Measurements from ENCODE around the gene ZSCAN29. TPM values are rescaled to one million over a fixed set of nuclear protein-coding genes. Genes with fewer than 3 reads are reported as not detected.

Gene ZSCAN29
- polyA plus RNA-seq (2013, experiment 1 of 2): 25.1 TPM
- 20.2 TPM for polyA plus RNA-seq (2013, experiment 2 of 2)

DNA sequence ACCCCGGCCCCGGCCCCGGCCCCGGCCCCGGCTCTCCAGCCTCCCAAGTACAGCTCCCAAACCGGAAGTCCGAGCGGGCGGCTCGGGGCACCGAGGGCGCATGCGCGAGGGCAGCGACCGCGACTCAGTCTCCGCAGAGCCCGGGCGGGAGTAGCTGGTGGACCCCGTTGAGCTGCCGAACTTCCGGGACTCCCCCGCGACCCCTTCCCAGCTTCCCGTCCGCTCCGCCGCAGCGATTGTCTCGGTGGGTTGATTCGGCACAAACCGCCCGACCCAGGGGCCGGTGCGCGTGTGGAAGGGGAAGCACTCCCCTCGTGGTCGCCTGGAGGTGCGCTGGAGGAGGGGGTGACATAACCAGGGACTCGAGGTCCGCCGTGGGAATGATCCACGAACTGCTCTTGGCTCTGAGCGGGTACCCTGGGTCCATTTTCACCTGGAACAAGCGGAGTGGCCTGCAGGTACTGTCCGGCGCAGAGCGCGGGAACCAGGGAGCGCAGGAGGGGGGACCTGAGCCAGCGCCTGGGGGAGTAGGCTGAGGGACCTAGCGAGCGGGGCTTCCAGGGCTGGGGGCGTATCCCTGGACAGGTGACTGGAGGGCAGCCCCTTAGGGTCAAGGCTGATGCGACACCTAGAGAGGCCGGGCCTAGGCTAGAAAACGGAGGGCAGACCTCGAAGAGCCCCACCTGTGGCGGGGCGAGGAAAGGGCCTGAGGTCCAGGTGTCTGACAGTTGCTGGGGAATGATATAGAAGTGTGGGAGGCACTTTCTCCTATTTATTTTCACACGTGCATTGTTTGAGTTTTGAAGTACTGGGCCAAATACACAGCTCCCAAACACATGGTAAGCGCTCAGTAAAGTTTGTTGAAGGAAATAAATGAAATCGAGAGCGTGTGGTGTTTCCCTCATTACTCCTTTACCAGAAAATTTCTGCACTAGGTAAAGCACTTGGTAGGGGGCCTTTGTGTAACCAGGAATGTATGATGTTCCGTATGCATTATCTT, at the start of gene ZSCAN29, which contains the start of gene TUBGCP4:
TSS of gene ZSCAN29 (minus strand) at position 69 of the 1,000 bp plus-strand sequence. CDS start 1,130 bp downstream, outside the sequence.
TSS of gene TUBGCP4 (plus strand) at position 127 of the 1,000 bp plus-strand sequence. CDS start at position 381, 254 bp downstream.
- Histone ChIP-seq H3K4me3 (ENCODE audit: extremely low read depth, insufficient read depth, low read length, poor library complexity, severe bottlenecking) (peak within 1 kb of the TSS; percentile 83), H3K27ac (ENCODE audit: low read depth, low read length, severe bottlenecking) (peak within 1 kb of the TSS; percentile 48), H3K9me3 (ENCODE audit: control insufficient read depth, low read length) (no peaks in the 10 kb centered on the region), H3K4me1 (ENCODE audit: control insufficient read depth, insufficient read depth, low read length, poor library complexity, severe bottlenecking) (peaks cover 8% of the 10 kb centered on the region), H3K36me3 (ENCODE audit: control insufficient read depth, insufficient read depth, low read length) (peaks cover 36% of the 10 kb centered on the region)
- WGBS, 2 experiments (ENCODE audit: insufficient coverage in 2 of 2): 0 to 1% methylated on average over 47 to 58 of the region's 66 CpGs

DNA sequence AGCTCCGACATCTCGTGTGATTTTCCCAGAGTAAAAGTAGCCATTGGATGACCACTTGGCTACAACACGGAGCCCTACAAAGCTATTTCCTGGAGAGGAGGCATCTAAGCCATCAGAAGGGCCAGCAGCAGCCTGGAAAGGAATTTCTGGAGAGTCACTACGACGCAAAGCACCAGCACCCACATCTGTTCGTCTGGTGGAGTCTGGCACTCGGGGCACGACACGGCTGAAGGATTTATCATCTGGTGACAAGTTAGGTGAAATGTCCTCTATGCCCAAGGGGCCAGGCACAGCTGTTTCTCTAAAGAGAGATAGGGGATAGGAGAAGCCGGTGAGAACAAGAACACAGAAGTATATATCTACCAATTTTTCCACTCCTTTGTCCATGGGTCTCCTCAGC, 49.6 kb upstream of the ZSCAN29 start:
- 91 to 98% methylated on average over 9 of the region's 10 CpGs for WGBS, 2 experiments (ENCODE audit: insufficient coverage in 2 of 2)
- H3K9me3 ChIP-seq (ENCODE audit: control insufficient read depth, low read length): no peaks in the 10 kb centered on the region
- H3K4me1 ChIP-seq (ENCODE audit: control insufficient read depth, insufficient read depth, low read length, poor library complexity, severe bottlenecking): no peaks in the 10 kb centered on the region
- H3K27ac ChIP-seq (ENCODE audit: low read depth, low read length, severe bottlenecking): no peak overlapping the region
- H3K36me3 ChIP-seq (ENCODE audit: control insufficient read depth, insufficient read depth, low read length): peaks cover 95% of the 10 kb centered on the region
- H3K4me3 ChIP-seq (ENCODE audit: extremely low read depth, insufficient read depth, low read length, poor library complexity, severe bottlenecking): no peak overlapping the region

DNA sequence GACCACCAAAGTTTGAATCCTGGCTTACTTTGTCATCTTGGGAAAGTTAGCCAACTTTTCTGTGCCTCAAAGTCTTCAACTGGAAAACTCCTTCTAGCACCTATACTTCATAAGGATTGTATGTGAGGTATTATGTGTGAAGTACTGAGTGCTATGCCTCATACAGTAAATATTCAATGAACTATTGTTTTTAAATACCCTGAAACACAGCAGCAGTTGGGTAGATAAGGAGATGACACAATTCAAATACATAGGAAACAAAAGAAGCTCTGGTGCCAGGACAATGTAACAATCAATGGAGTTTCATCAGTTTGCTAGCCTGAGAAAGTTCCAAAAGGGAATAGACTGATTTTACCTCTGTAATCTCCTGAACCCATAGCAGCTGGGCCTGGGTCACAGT, 43.4 kb upstream of the ZSCAN29 start:
- H3K4me3 ChIP-seq (ENCODE audit: extremely low read depth, insufficient read depth, low read length, poor library complexity, severe bottlenecking): no peak overlapping the region
- no peak overlapping the region for H3K27ac ChIP-seq (ENCODE audit: low read depth, low read length, severe bottlenecking)
- H3K9me3 ChIP-seq (ENCODE audit: control insufficient read depth, low read length): no peaks in the 10 kb centered on the region
- H3K4me1 ChIP-seq (ENCODE audit: control insufficient read depth, insufficient read depth, low read length, poor library complexity, severe bottlenecking): no peaks in the 10 kb centered on the region
- peaks cover 94% of the 10 kb centered on the region for H3K36me3 ChIP-seq (ENCODE audit: control insufficient read depth, insufficient read depth, low read length)

DNA sequence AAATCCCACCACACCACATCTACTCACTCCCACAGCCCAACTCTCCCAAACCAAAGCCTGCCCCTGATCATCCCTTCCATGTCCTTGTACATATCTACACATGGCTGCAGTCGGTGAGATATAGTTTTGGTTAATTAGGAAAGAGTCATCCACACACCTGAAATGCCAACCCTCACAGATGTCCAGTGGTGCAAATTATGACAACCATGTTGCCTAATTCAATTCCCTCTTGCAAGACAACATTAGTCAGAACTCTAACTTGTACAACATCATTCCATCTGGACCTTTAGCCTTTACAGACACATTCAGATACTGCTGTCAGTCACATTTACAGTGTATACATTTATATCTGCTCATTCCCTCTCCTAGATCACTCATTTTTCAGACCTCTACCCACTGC, 41.3 kb upstream of the ZSCAN29 start:
- Histone ChIP-seq H3K36me3 (ENCODE audit: control insufficient read depth, insufficient read depth, low read length) (peaks cover 97% of the 10 kb centered on the region), H3K4me3 (ENCODE audit: extremely low read depth, insufficient read depth, low read length, poor library complexity, severe bottlenecking) (no peak overlapping the region), H3K4me1 (ENCODE audit: control insufficient read depth, insufficient read depth, low read length, poor library complexity, severe bottlenecking) (no peaks in the 10 kb centered on the region), H3K27ac (ENCODE audit: low read depth, low read length, severe bottlenecking) (no peak overlapping the region), H3K9me3 (ENCODE audit: control insufficient read depth, low read length) (no peaks in the 10 kb centered on the region)
- WGBS, 2 experiments (ENCODE audit: insufficient coverage in 2 of 2): no CpG with 5 or more reads among the region's 1 CpG

DNA sequence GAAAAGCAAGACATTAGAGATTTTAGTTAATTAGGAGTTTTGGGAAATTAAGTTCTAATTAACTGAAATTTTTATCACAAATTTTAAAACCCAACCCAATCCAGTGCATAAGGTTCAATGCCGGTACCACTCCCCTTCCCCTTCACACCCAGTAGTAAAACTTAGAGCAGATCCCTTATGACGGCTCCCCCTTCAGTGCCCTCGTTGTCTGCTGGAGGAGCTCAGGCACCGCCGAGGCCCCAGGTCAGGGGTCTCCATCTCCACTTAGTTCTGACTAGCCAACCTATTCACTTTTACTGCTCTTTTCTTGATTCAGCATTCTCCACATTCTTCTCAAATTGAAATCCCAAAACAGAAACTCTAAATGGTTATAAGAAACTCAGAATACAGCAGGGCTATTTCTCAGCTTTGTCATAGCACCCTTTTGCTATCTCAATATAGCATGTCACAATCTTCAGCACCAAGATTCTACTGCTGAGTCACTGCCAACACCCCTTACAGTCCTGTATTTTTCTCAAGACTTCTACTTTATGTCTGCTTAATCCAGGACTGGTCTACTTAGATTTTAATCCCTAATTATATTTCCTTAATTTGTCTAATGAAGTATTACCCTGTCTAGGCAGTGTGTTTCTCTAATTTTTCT, 39.9 kb upstream of the ZSCAN29 start:
- 87 to 89% methylated on average over 3 to 5 of the region's 5 CpGs for WGBS, 2 experiments (ENCODE audit: insufficient coverage in 2 of 2)
- peaks cover 97% of the 10 kb centered on the region for H3K36me3 ChIP-seq (ENCODE audit: control insufficient read depth, insufficient read depth, low read length)
- no peak overlapping the region for H3K4me3 ChIP-seq (ENCODE audit: extremely low read depth, insufficient read depth, low read length, poor library complexity, severe bottlenecking)
- no peaks in the 10 kb centered on the region for H3K4me1 ChIP-seq (ENCODE audit: control insufficient read depth, insufficient read depth, low read length, poor library complexity, severe bottlenecking)
- no peak overlapping the region for H3K27ac ChIP-seq (ENCODE audit: low read depth, low read length, severe bottlenecking)
- H3K9me3 ChIP-seq (ENCODE audit: control insufficient read depth, low read length): no peaks in the 10 kb centered on the region

DNA sequence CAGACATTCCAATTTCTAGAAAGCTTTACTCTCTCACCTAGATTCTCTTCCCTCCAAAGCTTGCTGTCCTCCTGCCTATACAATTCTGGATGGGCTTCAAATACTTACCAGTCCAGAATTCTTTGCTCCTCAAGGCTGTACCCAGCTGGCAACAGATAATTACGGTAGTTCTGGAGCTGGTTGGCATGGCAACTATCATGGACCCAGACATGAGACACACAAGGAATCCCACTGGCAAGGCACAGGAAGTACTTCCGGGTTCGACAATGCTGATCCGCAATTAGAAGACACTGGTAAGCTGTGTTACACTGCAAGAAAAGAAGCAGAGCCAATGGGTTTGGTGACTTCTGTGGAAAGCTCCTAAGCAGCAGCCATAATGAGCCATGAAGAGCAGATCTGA, 37.9 kb upstream of the ZSCAN29 start:
- Histone ChIP-seq H3K36me3 (ENCODE audit: control insufficient read depth, insufficient read depth, low read length) (peaks cover 97% of the 10 kb centered on the region), H3K9me3 (ENCODE audit: control insufficient read depth, low read length) (no peaks in the 10 kb centered on the region), H3K4me1 (ENCODE audit: control insufficient read depth, insufficient read depth, low read length, poor library complexity, severe bottlenecking) (no peaks in the 10 kb centered on the region), H3K27ac (ENCODE audit: low read depth, low read length, severe bottlenecking) (peak overlapping the region; percentile 41), H3K4me3 (ENCODE audit: extremely low read depth, insufficient read depth, low read length, poor library complexity, severe bottlenecking) (no peak overlapping the region)
- 94 to 98% methylated on average over 4 of the region's 4 CpGs for WGBS, 2 experiments (ENCODE audit: insufficient coverage in 2 of 2)

DNA sequence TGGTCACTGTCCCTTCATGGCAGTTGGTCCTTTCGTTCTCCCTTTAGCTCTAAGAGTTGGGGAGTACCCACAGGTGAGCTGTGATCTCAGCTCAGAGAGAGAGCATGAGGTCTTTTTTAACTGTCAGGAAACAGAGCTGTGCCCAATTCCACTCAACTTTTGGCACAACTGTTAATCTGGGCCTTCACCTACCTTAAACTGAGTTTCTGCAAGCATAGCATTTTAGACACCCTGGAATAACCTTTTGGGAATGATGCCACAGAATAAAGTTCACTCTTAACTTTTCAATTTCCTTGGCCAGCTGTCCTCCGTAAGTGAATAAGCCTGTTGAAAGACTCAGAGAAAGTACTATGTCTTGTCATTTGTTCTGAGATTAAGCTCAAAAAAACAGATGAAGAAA, 36.0 kb upstream of the ZSCAN29 start:
- peaks cover 98% of the 10 kb centered on the region for H3K36me3 ChIP-seq (ENCODE audit: control insufficient read depth, insufficient read depth, low read length)
- no peak overlapping the region for H3K4me3 ChIP-seq (ENCODE audit: extremely low read depth, insufficient read depth, low read length, poor library complexity, severe bottlenecking)
- H3K4me1 ChIP-seq (ENCODE audit: control insufficient read depth, insufficient read depth, low read length, poor library complexity, severe bottlenecking): no peaks in the 10 kb centered on the region
- WGBS, 2 experiments (ENCODE audit: insufficient coverage in 2 of 2): 67 to 100% methylated on average over 1 of the region's 2 CpGs
- H3K27ac ChIP-seq (ENCODE audit: low read depth, low read length, severe bottlenecking): no peak overlapping the region
- H3K9me3 ChIP-seq (ENCODE audit: control insufficient read depth, low read length): no peaks in the 10 kb centered on the region

DNA sequence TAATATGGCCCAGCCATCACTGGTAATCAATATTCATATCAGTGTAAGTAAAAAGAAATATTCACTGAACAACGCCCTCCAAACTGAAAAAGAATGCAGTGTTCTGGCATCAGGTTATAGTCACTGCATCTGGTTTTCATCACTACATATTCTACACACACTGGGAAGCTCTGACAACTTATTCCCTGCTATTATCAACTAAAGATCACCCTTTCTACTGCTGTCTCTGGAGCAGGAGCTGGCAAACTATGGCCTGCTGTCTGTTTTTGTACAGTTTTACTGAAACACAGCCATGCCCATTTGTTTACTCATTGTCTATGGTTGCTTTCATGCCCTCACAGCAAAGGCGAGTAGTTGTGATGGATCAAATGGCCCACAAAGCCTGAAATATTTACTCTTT, 35.3 kb upstream of the ZSCAN29 start:
- Histone ChIP-seq H3K4me1 (ENCODE audit: control insufficient read depth, insufficient read depth, low read length, poor library complexity, severe bottlenecking) (no peaks in the 10 kb centered on the region), H3K4me3 (ENCODE audit: extremely low read depth, insufficient read depth, low read length, poor library complexity, severe bottlenecking) (no peak overlapping the region), H3K27ac (ENCODE audit: low read depth, low read length, severe bottlenecking) (no peak overlapping the region), H3K36me3 (ENCODE audit: control insufficient read depth, insufficient read depth, low read length) (peaks cover 98% of the 10 kb centered on the region), H3K9me3 (ENCODE audit: control insufficient read depth, low read length) (no peaks in the 10 kb centered on the region)
- 86 to 100% methylated on average over 1 of the region's 2 CpGs for WGBS, 2 experiments (ENCODE audit: insufficient coverage in 2 of 2)

DNA sequence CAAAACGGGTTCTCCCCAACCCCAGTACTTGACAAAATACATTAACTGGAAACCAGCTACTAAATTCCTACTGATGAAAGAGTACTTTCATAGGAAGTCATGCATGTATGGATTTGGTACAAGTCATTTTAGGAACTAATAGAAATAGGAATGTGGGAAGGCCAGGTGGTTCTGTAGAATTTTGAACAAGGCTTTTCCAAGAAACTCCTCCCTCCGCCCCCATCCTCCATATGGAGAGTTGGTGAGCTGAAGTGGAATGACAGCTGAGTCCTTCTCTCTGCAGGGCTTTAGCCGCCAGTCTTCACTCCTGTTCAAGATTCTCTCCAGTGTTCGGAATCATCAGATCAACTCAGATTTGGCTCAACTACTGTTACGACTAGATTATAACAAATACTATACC, 33.3 kb upstream of the ZSCAN29 start:
- WGBS, 2 experiments (ENCODE audit: insufficient coverage in 2 of 2): 93 to 100% methylated on average over 1 to 2 of the region's 5 CpGs
- H3K27ac ChIP-seq (ENCODE audit: low read depth, low read length, severe bottlenecking): no peak overlapping the region
- H3K36me3 ChIP-seq (ENCODE audit: control insufficient read depth, insufficient read depth, low read length): peaks cover 94% of the 10 kb centered on the region
- H3K4me1 ChIP-seq (ENCODE audit: control insufficient read depth, insufficient read depth, low read length, poor library complexity, severe bottlenecking): no peaks in the 10 kb centered on the region
- H3K4me3 ChIP-seq (ENCODE audit: extremely low read depth, insufficient read depth, low read length, poor library complexity, severe bottlenecking): no peak overlapping the region
- no peaks in the 10 kb centered on the region for H3K9me3 ChIP-seq (ENCODE audit: control insufficient read depth, low read length)

DNA sequence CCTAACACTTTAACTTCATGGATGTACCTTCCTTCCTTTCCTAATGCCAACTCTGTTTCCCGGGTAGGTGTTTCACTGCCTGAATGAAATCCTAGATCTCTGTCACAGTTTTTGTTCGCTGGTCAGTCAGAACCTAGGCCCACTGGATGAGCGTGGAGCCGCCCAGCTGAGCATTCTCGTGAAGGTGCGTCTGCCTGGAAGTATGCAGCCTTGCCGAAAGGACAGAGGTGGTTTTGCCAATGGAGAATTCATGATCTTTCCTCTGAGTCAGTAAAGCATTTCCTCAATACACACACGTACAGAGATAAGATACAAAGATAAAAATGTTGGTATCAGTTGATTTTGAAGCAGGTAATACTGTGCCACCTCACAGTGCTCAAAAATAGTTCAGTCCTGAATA, 32.8 kb upstream of the ZSCAN29 start:
- H3K27ac ChIP-seq (ENCODE audit: low read depth, low read length, severe bottlenecking): no peak overlapping the region
- H3K9me3 ChIP-seq (ENCODE audit: control insufficient read depth, low read length): no peaks in the 10 kb centered on the region
- peaks cover 92% of the 10 kb centered on the region for H3K36me3 ChIP-seq (ENCODE audit: control insufficient read depth, insufficient read depth, low read length)
- WGBS, 2 experiments (ENCODE audit: insufficient coverage in 2 of 2): 94 to 97% methylated on average over 7 of the region's 8 CpGs
- H3K4me3 ChIP-seq (ENCODE audit: extremely low read depth, insufficient read depth, low read length, poor library complexity, severe bottlenecking): no peak overlapping the region
- no peaks in the 10 kb centered on the region for H3K4me1 ChIP-seq (ENCODE audit: control insufficient read depth, insufficient read depth, low read length, poor library complexity, severe bottlenecking)

All from mesodermal cell (in vitro differentiated cells).